NK-92 (cell line): Measurements from ENCODE around the gene FIG4.
"Not testable (repeated sequence)": the region's sequence is repeated elsewhere in the genome, so short reads cannot be mapped to it uniquely, and the experiment has no call there.

Experiments
- DNase-seq: peaks from one replicate; lab custom pipeline; 2025; ENCODE audit not compliant: unreplicated experiment; lab: John Stamatoyannopoulos, UW

Gene FIG4

GRCh38 chr6:109701774-109702173, 10.7 kb downstream of the FIG4 start:
- no peak for DNase-seq

- DNase-seq = no peak
These were observed 11.7 kb downstream of the FIG4 start for GRCh38 chr6:109702791-109703190.

- DNase-seq = no peak
These were observed 14.2 kb downstream of the FIG4 start for GRCh38 chr6:109705258-109705657.

- DNase-seq = no peak
These were observed 15.4 kb downstream of the FIG4 start for GRCh38 chr6:109706513-109706912.

GRCh38 chr6:109708099-109708498, 17.0 kb downstream of the FIG4 start:
- DNase-seq = not testable (repeated sequence)

GRCh38 chr6:109713097-109713496, 22.0 kb downstream of the FIG4 start:
- DNase-seq = no peak

- DNase-seq = no peak
These were observed 23.1 kb downstream of the FIG4 start for GRCh38 chr6:109714166-109714565.

- no peak for DNase-seq
These were observed 23.5 kb downstream of the FIG4 start for GRCh38 chr6:109714611-109715010.

GRCh38 chr6:109715616-109716015, 24.5 kb downstream of the FIG4 start:
- DNase-seq = no peak

- no peak for DNase-seq
These were observed 26.9 kb downstream of the FIG4 start for GRCh38 chr6:109717971-109718370.

- DNase-seq = no peak
These were observed 27.9 kb downstream of the FIG4 start for GRCh38 chr6:109718991-109719390.

GRCh38 chr6:109720311-109720710, 29.2 kb downstream of the FIG4 start:
- no peak for DNase-seq

- no peak for DNase-seq
These were observed 30.9 kb downstream of the FIG4 start for GRCh38 chr6:109722011-109722410.

- DNase-seq = no peak
These were observed 31.6 kb downstream of the FIG4 start for GRCh38 chr6:109722564-109723254.

GRCh38 chr6:109725250-109725649, 34.2 kb downstream of the FIG4 start:
- DNase-seq = not testable (repeated sequence)

GRCh38 chr6:109736273-109737025, 45.4 kb downstream of the FIG4 start:
- DNase-seq = no peak

GRCh38 chr6:109738255-109738654, 47.2 kb downstream of the FIG4 start:
- no peak for DNase-seq

GRCh38 chr6:109738667-109739066, 47.6 kb downstream of the FIG4 start:
- DNase-seq = no peak

GRCh38 chr6:109739686-109740085, 48.6 kb downstream of the FIG4 start:
- DNase-seq = no peak

GRCh38 chr6:109740787-109741186, 49.7 kb downstream of the FIG4 start:
- DNase-seq = no peak

GRCh38 chr6:109743739-109744138, 52.6 kb downstream of the FIG4 start:
- no peak for DNase-seq

- DNase-seq = not testable (repeated sequence)
These were observed 53.7 kb downstream of the FIG4 start for GRCh38 chr6:109744779-109745178.

GRCh38 chr6:109747221-109747620, 56.1 kb downstream of the FIG4 start:
- no peak for DNase-seq
